NCI-H1417 (cell line): ENCODE results near the gene SETD3.

Source experiments
- DNase-seq, 3 experiments: peaks; one replicate each; lab custom pipeline; 2025; lab: John Stamatoyannopoulos, UW

Gene SETD3

DNA sequence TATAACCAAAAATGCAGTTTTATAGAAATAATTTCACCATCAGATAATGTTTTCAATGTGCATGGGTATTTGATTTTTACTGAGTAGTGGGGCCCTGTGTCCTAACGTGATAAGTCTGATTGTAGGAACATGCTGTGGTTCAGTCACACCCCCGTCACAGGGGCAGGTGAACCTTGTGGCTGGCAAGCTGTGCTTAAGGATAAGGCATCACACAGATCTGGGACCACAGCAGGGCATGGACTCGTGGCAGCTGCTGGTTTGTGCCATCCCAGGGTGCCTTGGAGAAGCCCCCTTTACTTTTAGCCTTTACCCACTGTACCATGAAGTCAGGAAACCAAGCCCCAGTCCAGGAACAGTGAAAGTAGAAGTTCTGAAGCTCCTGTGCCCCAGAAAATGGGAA lies 17.2 kb upstream of the SETD3 start:
- no peak for DNase-seq

- no peak for DNase-seq
Observed at GRCh38 chr14:99497341-99497740, 16.7 kb upstream of the SETD3 start.

- DNase-seq, result no peak
Observed at GRCh38 chr14:99484106-99484505, 3.4 kb upstream of the SETD3 start.

DNA sequence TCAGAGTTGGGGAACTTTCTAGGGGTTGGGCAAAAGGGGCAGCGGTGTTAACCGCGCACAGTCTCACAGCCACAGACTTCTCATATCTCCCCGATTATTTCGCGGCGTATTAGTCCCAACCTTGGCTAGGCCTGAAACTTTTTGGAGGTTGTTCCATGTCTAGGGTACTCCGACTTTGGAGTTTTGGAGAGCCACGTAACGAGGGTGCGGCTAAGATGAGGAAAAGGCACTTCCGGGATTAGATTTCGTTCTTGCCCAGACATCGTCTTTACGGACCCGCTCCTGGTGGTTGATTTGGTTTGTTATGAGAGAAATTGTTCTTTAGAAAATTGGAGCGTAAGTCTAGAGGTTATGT lies 1.1 kb upstream of the SETD3 start:
- peak in 1 of 3 experiments; percentile 65 for DNase-seq

DNA sequence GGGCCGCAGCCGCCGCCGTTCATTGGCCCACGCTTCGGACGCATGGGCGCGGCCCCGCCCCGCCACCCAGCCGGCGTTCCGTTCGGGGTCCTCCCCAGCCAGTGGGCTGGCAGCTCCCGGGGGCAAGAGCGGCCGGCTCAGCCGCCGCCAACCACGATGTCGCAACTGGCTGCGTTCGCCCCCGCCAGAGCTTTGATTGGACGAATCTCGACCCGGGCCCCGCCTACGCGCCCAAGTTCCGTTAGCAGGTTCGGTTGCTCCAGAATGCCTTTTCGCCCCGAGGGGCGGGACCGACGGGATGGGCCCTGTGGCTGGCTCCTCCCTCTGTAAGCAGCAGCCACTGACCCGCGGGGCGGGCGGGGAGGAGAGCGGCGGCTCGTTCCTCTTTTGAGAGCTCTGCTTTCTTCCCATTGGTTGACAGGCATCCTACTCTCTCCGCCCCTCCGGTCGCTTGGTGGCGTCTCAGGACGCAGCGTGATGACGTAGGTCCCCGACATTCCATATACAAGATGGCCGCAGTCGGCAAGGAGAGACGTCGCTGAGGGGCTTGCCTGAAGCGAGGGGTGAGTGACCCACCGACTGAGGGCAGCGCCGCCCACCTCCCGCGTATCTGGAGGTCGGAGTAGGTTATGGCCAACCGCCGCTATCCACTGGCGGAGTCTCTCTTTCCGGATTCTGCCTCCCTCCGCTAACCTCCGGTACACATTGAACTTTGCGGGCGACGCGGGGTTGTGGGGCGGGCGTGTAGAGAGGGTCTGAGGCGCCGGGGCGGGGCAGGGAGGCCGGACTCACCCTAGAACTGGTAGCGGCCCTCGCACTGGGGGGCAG lies 472 bp upstream of the SETD3 start, which contains the start of gene CCNK:
Gene CCNK, plus strand, starts transcription at position 493 of the 828 bp plus-strand sequence. CDS start 11,269 bp downstream, outside the sequence.
- peak; percentile 100 for DNase-seq

DNA sequence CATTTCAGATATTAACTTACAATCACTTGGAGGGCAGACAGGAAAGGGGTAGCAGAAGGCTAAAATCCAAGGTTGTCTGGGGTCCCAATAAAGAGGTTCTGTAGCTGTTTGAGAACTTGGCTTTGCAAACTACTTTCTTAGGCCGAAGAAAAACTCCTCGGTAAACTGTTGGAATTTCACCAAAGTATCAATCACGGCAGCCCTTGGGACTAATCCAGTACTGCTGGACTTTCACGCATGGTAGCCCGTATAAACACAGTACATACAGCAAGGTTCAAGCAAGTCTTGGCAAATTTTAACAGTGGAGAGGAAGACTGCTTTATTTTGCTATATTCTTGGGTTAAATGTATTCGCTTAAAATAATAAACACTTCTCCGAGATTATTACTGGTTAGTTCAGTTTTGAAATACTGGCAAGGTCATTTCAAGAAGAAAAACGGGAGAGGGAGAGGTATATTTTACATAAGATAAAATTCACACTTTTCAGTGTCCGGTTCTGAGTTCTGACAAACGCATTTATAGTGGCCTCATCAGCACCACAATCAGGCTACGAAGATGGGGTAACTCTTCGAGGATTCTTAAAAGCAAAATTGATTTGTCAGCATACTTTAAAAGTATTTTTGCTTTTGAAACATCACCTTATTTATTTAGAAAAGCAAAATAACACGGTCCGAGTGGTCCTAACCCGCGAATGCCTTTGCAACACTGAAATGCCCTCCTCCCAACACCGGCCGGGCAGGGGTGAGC lies 1.3 kb downstream of the SETD3 start:
- DNase-seq, result no peak

GRCh38 chr14:99478128-99478527 lies 2.5 kb downstream of the SETD3 start:
- DNase-seq, result no peak

GRCh38 chr14:99476864-99477263 lies 3.8 kb downstream of the SETD3 start:
- DNase-seq, result no peak

DNA sequence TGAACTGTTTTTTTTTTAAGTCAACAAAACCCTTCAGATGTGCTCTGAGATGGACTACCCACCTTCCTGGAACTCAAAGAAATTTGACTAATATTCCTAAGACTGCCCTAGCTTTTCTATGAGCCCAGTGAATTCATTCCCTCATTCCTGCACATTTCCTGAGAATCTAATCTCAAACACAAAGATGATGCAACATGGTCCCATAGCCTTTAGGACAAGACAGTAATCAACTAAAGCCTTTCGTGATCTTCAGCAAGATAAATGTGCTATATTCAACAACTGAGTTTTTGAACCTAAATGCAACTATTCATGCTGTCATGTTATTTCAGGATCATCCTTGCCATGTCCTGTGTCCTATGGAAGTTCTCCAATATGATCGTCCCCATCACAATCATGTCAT lies 5.0 kb downstream of the SETD3 start:
- no peak for DNase-seq

GRCh38 chr14:99475179-99475578 lies 5.5 kb downstream of the SETD3 start:
- no peak for DNase-seq

DNA sequence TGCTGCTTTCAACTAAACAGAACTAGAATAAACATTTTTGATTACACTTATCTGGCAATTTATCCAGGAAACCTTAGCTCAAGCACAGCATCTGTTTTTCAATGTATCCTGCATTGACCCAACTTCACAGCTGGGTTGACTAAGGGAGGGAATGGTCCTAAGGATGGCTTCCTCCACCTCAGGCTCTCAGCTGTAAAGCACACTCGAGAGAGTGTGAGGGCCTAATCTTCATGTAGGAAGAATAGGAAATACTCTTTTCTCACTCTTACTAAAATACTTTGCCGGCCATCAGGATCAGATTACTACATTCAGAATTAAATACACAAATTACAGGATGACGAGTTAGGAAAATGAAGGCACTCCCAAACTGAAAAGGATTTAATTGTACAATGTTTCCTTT lies 7.2 kb downstream of the SETD3 start:
- DNase-seq, result peak in 1 of 3 experiments; percentile 18

DNA sequence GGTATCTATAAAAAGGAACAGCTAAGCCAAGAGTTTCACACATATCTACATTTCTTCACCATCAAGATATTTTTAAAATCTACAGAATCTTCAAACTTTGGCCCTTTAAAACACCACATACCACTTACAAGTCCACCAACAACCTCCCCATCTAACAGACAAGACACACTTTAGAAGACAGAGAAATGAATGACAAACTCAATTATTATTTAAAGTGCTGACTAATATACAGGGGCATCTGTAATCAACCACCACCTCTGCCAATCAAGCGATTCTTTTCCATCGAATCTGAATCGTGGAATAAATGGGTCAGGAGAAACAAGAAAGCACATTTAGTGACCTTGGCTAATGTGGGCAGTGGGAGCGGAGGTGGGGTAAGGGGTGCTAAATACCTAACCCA lies 7.7 kb downstream of the SETD3 start:
- DNase-seq, result no peak

- no peak for DNase-seq
Observed at GRCh38 chr14:99471731-99472130, 8.9 kb downstream of the SETD3 start.

GRCh38 chr14:99468836-99469592 lies 11.6 kb downstream of the SETD3 start:
- peak in 2 of 3 experiments; percentile 23 to 55 for DNase-seq

- DNase-seq, result no peak
Observed at GRCh38 chr14:99468081-99468480, 12.6 kb downstream of the SETD3 start.

GRCh38 chr14:99467336-99468078 lies 13.2 kb downstream of the SETD3 start:
- peak in 1 of 3 experiments; percentile 54 for DNase-seq

- DNase-seq, result no peak
Observed at GRCh38 chr14:99466758-99467157, 13.9 kb downstream of the SETD3 start.

DNA sequence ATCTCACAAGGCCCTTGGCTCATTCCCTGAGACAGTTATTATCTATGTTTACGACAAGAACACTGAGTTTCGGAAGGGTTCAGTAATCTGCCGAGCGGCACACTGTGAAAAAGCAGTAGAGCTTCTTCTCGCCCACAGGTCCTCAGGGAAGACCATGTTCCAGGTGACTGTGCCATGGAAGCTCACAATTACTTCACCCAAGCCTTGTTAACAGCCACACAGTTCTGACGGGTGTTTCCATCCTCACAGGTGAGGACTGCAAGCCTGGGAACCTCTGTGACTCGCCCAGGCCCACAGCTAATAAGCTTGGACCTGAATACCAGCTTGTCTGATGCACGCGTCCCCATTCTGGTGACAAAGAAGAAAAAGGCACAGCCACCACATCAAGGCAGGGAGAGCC lies 15.4 kb downstream of the SETD3 start:
- DNase-seq, result no peak

DNA sequence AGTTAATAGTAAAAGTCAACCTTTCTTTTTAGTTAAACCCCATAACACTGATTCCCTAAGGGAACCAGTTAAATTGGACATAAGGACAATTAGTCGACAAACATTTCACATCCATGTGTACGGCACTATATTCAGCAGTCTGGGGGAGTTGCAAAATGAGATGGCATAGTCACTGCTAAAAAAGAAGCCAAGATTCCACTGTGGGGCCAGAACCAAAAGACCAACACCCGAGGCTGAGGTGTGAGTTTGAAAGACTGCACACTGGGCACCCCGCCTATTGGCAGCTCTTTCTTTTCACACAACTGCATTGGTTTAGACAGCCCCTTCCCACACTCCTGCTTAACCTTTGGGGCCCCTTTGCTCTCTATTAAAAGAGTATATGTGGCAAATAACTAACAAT lies 16.7 kb downstream of the SETD3 start:
- no peak for DNase-seq

DNA sequence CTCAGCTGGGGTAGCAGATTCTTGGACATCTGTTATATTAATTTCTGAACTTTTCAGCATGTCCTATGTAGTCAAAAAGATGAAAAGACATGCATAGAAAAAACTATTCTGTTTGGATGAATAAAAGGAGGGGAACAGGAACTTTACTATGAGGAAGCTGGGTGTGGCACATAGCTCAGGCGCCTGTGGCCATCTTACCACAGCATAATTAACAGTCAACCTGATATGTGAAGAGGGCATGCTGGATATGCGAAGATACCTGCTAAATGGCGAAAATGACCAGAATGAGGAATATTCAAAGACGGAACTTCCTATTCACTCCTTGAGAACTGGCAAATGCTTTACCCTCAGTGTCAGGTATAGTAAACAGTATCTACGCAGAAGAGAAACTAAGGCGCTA lies 18.4 kb downstream of the SETD3 start:
- no peak for DNase-seq

DNA sequence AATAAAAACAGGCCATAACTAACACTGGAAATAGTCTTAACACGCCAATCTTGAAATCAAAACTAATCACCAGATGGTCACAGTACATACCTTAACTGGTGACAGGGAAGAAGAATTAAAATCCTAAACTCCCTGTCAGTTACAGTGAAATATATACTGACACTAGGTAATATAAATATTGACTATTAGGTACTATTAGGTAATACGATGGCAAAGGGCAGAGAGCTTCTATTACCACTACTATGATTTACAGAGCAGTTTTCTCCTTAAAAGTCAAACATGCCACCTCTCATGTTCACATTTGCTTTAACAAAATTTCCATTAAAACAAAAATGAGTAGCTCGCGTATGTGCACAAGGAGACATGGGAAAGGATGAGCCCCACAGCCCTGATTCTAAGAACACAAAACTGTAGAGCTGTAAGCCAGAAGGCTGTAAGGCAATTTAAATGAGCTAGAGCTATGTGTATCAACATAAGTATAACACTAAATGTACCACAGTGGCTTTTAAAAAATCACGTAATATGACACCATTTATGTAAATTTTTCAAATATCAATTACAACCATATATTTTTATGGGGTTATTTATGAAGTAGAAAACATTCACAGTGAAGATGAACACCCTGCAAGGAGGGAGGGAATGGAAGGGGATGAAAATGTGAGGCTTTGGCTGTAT lies 19.1 kb downstream of the SETD3 start:
- DNase-seq, result no peak
